ENCODE data around the gene PRDM7.

PRDM7 gene

GRCh38 chr16:90035902-90036301, 41.2 kb downstream of the PRDM7 start:
- DNase-seq (ENCODE audit: low read depth): no peak

DNA sequence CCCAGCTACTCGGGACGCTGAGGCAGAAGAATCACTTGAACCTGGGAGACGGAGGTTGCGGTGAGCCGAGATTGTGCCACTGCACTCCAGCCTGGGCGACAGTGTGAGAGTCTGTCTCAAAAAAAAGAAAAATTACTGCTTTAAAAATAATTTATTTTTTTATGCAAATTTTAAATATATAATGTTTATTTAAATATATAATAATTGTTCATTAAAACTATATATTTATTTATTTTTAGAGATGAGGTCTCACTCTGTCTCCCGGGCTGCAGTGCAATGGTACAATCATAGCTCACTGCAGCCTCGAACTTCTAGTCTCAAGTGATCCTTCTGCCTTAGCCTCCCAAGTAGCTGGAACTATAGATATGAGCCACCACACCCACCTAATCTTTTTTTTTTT, 42.6 kb downstream of the PRDM7 start:
- no peak for DNase-seq (ENCODE audit: low read depth)

GRCh38 chr16:90033387-90033786, 43.7 kb downstream of the PRDM7 start:
- no peak for DNase-seq (ENCODE audit: low read depth)

DNA sequence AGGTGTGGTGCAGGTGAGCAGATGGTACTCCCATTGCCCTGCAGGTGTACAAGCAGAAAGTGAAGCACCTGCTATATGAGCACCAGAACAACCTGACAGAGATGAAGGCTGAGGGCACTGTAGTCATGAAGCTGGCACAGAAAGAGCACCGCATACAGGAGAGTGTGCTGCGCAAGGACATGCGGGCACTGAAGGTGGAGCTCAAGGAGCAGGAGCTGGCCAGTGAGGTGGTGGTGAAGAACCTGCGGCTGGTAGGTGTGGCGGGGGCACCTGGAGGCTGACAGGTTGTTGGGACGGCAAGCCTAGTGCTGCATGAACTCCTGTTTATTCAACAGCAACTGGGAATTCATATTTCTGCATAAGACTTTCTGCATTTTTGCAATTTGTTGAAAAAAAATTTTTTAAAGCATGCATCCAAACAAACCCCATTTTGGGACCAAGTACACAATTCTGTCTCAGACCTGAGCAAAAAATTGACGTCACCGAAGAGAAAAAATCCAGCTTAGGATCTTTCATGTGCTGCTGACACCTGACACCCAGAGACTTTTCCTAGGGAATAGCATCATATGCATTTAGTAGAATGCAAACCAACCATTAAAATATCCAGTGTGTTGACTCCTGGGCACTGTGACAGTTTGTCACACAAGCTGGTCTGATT, 44.3 kb downstream of the PRDM7 start:
- DNase-seq (ENCODE audit: low read depth): peak; percentile 31

DNA sequence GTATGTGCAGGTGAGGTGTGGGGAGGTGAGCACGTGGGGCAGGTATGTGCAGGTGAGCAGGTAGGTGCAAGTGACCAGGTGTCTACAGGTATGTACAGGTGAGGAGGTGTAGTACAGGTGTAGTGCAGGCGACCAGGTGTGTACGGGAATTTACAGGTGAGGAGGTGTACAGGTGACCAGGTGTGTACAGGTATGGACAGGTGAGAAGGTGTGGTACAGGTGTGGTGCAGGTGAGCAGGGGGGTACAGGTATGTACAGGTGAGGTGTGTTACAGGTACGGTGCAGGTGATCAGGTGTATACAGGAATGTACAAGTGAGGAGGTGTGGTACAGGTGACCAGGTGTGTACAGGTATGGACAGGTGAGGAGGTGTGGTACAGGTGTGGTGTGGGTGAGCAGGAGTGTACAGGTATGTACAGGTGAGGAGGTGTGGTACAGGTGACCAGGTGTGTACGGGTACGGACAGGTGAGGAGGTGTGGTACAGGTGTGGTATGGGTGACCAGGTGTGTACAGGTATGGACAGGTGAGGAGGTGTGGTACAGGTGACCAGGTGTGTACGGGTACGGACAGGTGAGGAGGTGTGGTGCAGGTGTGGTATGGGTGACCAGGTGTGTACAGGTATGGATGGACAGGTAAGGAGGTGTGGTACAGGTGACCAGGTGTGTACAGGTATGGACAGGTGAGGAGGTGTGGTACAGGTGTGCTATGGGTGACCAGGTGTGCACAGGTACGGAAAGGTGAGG, 45.0 kb downstream of the PRDM7 start:
- peak; percentile 31 for DNase-seq (ENCODE audit: low read depth)

- no peak for DNase-seq (ENCODE audit: low read depth)
Measured at GRCh38 chr16:90031186-90031930, 45.8 kb downstream of the PRDM7 start.

DNA sequence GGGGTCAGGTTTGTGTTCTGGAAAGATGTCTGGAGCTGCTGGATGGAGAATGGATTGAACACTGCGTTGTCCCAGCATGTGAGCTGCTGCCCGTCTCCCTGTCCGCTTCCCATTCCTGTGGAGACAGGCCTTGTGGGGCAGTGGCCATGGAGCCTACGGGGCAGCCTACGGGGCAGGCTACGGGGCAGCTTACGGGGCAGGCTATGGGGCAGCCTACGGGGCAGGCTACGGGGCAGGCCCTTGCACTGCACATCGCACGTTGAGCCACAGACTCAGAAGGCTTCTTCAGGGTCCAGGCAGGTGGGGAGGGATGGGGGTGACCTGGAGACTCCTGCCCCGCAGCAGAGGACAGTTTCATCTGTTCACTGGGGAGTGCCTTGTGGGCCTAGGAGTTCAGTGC, 48.1 kb downstream of the PRDM7 start:
- no peak for DNase-seq (ENCODE audit: low read depth)

DNA sequence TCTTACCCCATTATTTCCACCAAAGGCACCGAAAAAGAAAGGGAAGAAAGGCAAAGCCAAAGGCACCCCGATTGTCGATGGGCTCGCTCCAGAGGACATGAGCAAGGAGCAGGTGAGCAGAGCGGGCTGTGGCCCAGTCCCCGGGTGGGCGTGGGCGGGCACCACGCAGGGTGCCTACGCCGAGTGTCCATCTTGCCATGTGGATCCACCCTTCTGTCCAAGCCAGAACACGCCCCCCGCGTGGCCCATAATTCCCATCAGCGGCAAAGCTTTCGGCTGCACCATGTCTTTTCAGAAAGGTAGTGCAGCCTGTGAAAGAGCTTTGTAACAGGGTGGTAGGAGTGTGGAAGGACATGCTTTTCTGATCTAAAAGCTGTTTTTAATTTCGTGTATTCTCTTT, 49.5 kb downstream of the PRDM7 start:
- no peak for DNase-seq (ENCODE audit: low read depth)

- DNase-seq (ENCODE audit: low read depth): no peak
Measured at GRCh38 chr16:90026135-90026534, 51.0 kb downstream of the PRDM7 start.

- DNase-seq (ENCODE audit: low read depth): no peak
Measured at GRCh38 chr16:90023078-90023447, 54.1 kb downstream of the PRDM7 start.

DNA sequence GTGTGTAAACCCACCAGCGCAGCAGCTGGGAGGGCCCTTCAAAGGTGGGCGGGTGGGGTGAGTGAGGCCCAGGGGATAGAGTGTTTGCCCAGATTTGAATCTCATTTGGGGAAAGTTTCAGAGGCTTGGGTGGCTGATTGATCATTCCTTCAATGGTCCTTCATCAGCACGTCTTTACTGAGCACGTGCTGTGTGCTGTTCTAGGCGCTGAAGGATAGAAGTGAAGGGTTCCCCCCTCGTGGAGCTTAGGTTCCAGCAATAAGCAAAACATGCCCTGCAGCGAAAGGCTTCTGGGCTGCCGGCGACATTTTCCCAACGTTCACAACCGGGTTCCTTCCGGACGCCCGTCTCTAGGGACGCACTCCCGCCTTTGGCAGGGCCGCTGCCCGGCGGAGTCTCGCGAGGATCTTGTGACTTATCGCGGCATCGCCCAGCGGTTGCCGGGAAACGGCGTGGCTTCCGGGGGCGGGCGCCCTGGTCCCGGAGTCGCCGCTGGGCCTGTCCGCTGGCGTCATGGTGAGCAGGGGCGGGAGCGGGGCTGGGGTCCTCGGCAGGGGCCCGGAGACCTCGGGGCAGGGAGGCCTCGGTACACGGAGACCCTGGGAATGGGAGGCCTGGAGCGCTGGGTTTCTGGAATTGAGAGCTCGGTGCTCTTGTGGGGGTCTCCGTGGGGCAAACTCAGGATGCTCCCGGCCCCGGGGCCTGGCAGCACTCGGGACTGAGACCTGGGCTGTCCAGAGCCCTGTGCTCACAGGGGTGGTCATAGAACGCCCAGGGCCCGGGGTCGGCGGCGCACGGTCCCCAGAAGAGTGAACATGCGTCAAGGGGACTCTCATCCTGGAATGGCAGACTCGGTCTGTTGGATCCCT, 54.7 kb downstream of the PRDM7 start:
- DNase-seq (ENCODE audit: low read depth): peak; percentile 84

GRCh38 chr16:90020838-90021382, 56.2 kb downstream of the PRDM7 start:
- peak; percentile 71 for DNase-seq (ENCODE audit: low read depth)

DNA sequence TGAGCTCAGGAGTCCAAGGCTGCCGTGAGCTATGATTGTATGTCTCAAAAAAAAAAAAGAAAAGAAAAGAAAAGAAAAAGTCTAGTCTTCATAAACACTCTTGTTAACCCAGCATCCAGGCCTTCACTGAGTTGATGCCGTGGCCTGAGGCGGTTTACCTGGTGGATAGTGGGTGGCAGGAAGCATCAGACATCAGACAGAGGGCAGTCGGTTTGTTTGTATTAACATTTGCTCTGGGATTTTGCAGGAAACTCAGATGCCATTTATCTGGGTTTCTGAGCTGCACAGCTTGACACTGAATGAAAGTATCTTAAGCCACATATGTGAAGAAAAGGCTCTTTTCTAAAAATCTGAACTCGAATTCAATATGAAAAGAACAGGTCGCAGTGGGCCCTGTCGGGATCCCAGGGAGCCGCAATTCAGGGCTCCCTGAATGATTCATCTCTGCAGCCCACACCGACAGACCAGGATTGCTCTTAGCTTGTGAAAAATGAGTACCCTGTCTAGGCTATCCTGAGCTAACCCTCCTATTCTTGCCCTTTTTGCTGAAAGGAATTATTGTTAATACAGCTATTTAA, 56.8 kb downstream of the PRDM7 start:
- peak; percentile 47 for DNase-seq (ENCODE audit: low read depth)

- peak; percentile 87 for DNase-seq (ENCODE audit: low read depth)
Measured at GRCh38 chr16:90019543-90020259, 57.4 kb downstream of the PRDM7 start.

DNA sequence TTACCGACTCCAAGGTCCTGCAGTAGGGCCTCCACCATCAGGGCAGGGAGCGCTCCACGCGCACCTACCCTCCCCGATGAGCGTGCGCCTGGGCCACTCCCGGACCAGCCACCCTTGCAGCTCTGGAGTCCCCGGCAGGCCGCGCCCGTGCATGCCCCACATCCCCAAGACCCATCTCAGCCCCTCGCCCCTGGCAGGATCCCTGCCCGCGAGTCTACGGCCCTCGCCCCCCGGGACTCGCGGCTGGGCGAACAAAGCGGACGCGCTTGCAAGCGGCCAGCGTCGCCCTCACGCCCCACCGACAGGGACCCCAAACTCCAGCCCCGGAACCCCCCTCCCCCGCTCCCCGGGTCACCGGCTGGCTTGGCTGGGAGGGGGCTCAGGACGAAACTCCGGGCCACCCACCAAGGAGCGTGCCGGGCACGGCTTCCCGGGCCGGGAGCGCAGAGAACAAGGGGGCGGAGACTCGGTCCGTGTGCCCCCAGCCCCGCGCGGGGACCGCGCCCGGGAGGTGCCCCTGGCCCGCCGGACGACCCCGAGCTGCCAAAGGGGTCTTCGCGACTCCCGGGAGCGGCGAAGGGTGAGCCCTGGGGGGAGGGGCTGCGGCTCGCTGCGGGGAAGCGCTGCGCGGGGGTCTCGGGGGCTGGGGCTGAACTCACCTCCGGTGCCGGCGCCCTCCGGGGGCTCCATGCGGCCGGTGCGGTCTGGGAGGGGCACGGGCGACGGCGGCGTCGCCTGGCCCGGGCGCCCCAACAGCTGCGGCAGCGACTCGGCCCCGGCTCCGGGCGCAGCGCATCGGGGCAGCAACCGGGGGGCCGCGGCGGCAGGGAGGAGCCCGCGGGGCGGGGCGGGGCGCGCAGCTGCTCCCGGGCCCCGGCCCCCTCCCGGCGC, 58.2 kb downstream of the PRDM7 start, which contains the start of gene DBNDD1:
Gene DBNDD1 (minus strand): TSS at position 805 of the 891 bp plus-strand sequence. CDS start 115 bp downstream, at position 690.
- no peak for DNase-seq (ENCODE audit: low read depth)

DNA sequence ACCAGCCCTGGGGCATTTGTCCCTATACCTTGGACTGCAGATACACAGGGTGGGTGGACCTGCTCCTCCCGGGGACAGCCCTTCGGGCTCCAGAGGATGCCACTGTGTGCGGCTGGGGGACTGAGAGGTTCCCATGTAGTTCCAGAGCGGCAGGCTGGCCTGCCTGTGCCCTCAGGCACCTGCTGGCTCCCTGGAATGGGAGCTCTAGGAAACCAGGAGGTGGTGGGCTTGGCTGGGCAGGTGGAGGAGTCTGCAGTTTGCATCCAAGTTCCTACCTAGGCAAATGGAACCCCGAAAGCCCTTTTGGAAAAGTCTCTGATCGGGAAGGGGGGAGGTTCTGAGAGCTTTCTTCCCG, 58.9 kb downstream of the PRDM7 start:
- DNase-seq (ENCODE audit: low read depth): no peak

DNA sequence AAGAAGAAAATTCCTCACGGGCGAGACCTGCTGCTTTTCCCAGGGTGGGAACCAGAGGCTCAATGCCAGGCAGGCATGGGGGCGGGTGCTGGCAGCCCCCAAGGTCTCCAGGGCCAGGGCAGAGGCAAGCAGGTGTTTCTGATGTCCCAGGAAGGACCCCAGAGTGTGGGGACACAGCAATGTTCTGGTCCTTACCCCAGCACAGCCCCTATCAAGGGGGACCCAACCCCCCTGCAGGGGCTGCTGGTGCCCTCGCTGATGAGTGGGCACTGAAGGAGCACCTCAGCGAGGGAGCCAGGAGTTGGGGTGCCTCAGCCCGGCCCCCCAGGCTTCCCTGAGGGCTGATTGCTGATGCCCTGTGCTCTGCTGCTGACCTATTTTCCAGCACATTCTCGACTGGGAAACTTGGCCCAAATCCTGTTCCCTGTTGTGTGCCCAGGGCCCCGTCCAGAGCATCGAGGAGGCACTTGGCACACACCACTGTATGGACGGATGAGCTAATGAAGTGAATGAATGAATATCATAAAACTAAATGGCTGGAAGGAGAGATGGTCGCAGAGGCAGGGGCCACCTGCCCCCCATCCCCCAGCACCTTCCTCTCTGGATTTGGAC, 60.7 kb downstream of the PRDM7 start:
- DNase-seq (ENCODE audit: low read depth): no peak

- peak; percentile 26 for DNase-seq (ENCODE audit: low read depth)
Measured at GRCh38 chr16:90015586-90016338, 61.4 kb downstream of the PRDM7 start.

Measured in iris pigment epithelial cell (primary cell).